Karpas-422 (cell line): ENCODE data around the gene NDE1. TPM values are rescaled to one million over a fixed set of nuclear protein-coding genes. Genes with fewer than 3 reads are reported as not detected.
"Not testable (repeated sequence)": the region's sequence is repeated elsewhere in the genome, so short reads cannot be mapped to it uniquely, and the experiment has no call there.

Source experiments
- DNase-seq: peaks from one replicate; pipeline ENCODE4 v3.0.0-alpha.2; 2015
- H2AFZ ChIP-seq: fragments of 200-600 bp; sonication (generic); 2 replicates; pipeline ENCODE4 v1.6.1; 2014; ENCODE audit warnings: antibody characterized with exemption, low read length, mixed read lengths
- H3K27ac ChIP-seq: fragments of 200-600 bp; sonication (generic); 2 replicates; pipeline ENCODE4 v1.5.1; 2014; ENCODE audit warnings: mild to moderate bottlenecking, low read length, moderate library complexity
- H3K27me3 ChIP-seq: fragments of 200-600 bp; sonication (generic); 2 replicates; pipeline ENCODE4 v1.6.1; 2014; ENCODE audit warnings: low read length, mixed read lengths
- H3K36me3 ChIP-seq: fragments of 200-600 bp; sonication (generic); 2 replicates; pipeline ENCODE4 v1.6.1; 2014; ENCODE audit warnings: low read length, mixed read lengths; ENCODE audit not compliant: insufficient read depth
- H3K4me1 ChIP-seq: fragments of 200-600 bp; sonication (generic); 2 replicates; pipeline ENCODE4 v1.6.1; 2014; ENCODE audit warnings: mild to moderate bottlenecking, low read length, mixed read lengths
- H3K4me2 ChIP-seq: fragments of 200-600 bp; sonication (generic); 2 replicates; pipeline ENCODE4 v1.6.1; 2014; ENCODE audit warnings: low read length, low read depth, mild to moderate bottlenecking; ENCODE audit not compliant: poor library complexity, severe bottlenecking
- H3K4me3 ChIP-seq: fragments of 200-600 bp; sonication (generic); 2 replicates; pipeline ENCODE4 v1.5.1; 2014; ENCODE audit warnings: mild to moderate bottlenecking, antibody characterized with exemption, low read length, mixed read lengths
- H3K79me2 ChIP-seq: fragments of 200-600 bp; sonication (generic); 2 replicates; pipeline ENCODE4 v1.6.1; 2014; ENCODE audit warnings: mild to moderate bottlenecking, low read length, mixed read lengths
- H3K9ac ChIP-seq: fragments of 200-600 bp; sonication (generic); 2 replicates; pipeline ENCODE4 v1.6.0; 2014; ENCODE audit warnings: low read length
- H3K9me2 ChIP-seq: fragments of 200-600 bp; sonication (generic), shearing (Covaris generic); replicated peaks from 2 replicates; pipeline ENCODE4 v1.6.0; 2014; ENCODE audit warnings: mild to moderate bottlenecking, low read length, moderate library complexity; ENCODE audit not compliant: insufficient read depth
- H3K9me3 ChIP-seq: fragments of 300-700, 200-600 bp; sonication (generic); 2 replicates; pipeline ENCODE4 v1.6.1; 2014; ENCODE audit warnings: low read length, mixed read lengths
- H4K20me1 ChIP-seq: fragments of 200-600 bp; sonication (generic); 2 replicates; pipeline ENCODE4 v1.6.1; 2014; ENCODE audit warnings: mild to moderate bottlenecking, antibody characterized with exemption, low read length, low read depth; ENCODE audit not compliant: insufficient read depth
- total RNA-seq: library from RNA; depleted of rRNA; stranded (reverse); fragments of >200 nt; shearing (Covaris generic); gene quantifications from 2 replicates; pipeline ENCODE4 v1.2.3, GENCODE V29; 2014; ENCODE audit warnings: low replicate concordance

Gene NDE1
- total RNA-seq, 1 experiment from 2014 or later: 39.4 TPM

DNA sequence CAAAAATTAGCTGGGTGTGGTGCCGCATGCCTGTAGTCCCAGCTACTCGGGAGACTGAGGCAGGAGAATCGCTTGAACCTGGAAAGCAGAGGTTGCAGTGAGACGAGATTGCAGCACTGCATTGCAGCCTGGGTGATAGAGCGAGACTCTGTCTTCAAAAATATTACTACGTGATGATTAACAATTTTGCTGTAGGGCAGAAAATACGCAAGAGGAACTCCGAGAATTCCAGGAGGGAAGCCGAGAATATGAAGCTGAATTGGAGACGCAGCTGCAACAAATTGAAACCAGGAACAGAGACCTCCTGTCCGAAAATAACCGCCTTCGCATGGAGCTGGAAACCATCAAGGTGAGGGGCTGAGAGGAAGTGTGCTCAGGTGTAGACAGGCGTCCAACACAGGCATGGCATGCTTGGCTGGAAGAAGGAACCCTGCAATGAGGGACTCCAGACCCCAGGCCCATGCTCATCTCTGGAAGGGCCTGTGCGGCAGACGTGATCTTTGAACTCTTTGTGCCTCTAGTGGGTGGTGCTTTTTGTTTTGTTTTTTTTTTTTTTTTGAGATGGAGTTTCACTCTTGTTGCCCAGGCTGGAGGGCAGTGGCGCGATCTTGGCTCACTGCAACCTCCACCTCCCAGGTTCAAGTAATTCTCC, 17.2 kb downstream of the NDE1 start:
- no peak overlapping the region for H3K9ac ChIP-seq
- H3K27ac ChIP-seq: no peak overlapping the region

DNA sequence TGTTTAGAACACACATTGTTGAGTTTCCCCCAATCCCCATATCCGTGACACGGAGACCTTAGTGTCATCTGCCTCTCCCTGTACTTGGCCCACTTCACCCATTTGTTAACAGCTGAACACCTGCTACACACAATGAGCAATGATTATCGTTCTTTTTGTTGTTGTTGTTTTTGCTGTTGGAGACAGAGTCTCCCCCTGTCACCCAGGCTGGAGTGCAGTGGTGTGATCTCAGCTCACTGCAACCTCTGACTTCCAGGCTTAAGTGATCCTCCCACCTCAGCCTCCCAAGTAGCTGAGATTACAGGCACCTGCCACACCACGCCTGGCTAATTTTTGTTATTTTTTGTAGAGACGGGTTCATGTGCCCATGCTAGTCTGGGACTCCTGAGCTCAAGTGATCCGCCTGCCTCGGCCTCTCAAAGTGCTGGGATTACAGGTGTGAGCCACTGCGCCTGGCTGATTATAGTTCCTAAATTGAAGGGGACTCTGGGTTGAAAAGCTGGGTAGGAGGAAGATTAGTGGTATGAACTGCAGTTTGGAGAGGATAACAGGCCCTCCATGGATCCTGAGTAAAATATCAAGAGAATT, 21.6 kb downstream of the NDE1 start:
- no peaks in the 10 kb centered on the region for H4K20me1 ChIP-seq

More for the DNA sequence above, 17.2 kb downstream of the NDE1 start:
- H3K9me3 ChIP-seq: no peaks in the 10 kb centered on the region
- no peak overlapping the region for H3K4me2 ChIP-seq
- H3K27me3 ChIP-seq: no peaks in the 10 kb centered on the region
- H3K4me3 ChIP-seq: no peak overlapping the region
- H3K4me1 ChIP-seq: no peaks in the 10 kb centered on the region
- peaks cover 9% of the 10 kb centered on the region for H3K79me2 ChIP-seq
- no peaks in the 10 kb centered on the region for H3K9me2 ChIP-seq
- H4K20me1 ChIP-seq: no peaks in the 10 kb centered on the region
- peaks cover 15% of the 10 kb centered on the region; the same call in 1 of the 2 replicates for H3K36me3 ChIP-seq
- no peak overlapping the region for H2AFZ ChIP-seq
- no peak for DNase-seq

DNA sequence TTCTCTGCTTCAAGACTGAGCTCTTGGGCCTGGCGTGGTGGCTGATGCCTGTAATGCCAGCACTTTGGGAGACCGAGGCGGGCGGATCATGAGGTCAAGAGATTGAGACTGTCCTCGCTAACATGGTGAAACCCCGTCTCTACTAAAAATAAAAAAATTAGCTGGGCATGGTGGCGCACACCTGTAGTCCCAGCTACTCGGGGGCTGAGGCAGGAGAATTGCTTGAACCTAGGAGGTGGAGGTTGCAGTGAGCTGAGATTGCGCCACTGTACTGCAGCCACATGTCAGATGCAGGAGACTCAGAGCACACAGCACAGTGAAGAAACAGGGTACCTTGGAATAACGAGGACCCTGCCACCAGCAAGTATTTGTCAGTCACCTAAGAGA, 22.1 kb downstream of the NDE1 start:
- H3K27me3 ChIP-seq, H3K9me2 ChIP-seq, H4K20me1 ChIP-seq, H3K9me3 ChIP-seq, DNase-seq, H3K4me3 ChIP-seq, H3K4me1 ChIP-seq, H3K4me2 ChIP-seq, H3K27ac ChIP-seq, H3K36me3 ChIP-seq, H2AFZ ChIP-seq, H3K79me2 ChIP-seq, H3K9ac ChIP-seq: not testable (repeated sequence)

More for the DNA sequence above, 21.6 kb downstream of the NDE1 start:
- H3K79me2 ChIP-seq: 0 out of 2 replicates have a peak, but pooled peaks cover 6% of the 10 kb centered on the region
- no peak for DNase-seq
- H3K4me1 ChIP-seq: no peaks in the 10 kb centered on the region
- H3K9me2 ChIP-seq: no peaks in the 10 kb centered on the region
- no peak overlapping the region for H3K4me3 ChIP-seq
- H3K36me3 ChIP-seq: peaks cover 6% of the 10 kb centered on the region; the same call in 1 of the 2 replicates
- no peaks in the 10 kb centered on the region for H3K27me3 ChIP-seq
- H2AFZ ChIP-seq: no peak overlapping the region
- H3K4me2 ChIP-seq: no peak overlapping the region
- H3K9ac ChIP-seq: no peak overlapping the region
- no peak overlapping the region for H3K27ac ChIP-seq
- no peaks in the 10 kb centered on the region for H3K9me3 ChIP-seq

DNA sequence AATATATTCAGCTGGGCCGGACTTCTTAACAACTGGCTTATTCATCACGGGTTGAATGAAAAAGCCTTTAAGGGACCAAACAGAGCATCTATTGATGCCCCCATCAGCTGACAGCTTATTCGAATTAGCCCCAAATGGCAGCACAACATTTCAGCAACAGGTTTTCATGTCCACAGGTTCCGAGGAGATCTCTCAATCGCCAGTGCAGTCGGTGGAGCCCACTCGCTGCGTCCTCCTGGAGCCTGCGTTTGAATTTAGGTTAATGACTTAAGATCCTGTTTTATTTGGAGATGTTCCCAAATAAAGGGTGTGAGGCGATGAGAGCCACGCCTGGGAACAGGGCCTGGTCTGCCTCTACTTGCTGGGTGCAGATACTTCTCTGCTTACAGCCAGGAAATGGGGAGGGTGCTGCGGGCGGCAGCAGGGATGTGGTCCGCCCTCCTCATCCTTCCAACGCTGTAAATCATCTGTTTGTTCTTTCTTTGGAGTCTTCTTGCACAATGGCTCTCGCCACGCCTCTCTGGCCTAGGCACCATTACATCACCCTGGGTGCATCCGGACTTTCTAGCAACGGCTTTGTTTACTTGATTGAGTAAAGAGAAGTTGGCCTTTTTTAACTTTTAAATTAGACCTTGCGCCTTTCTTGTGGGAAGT, 22.6 kb downstream of the NDE1 start:
- Histone ChIP-seq H3K9me2 (no peaks in the 10 kb centered on the region), H3K4me1 (no peaks in the 10 kb centered on the region), H3K79me2 (0 out of 2 replicates have a peak, but pooled peaks cover 6% of the 10 kb centered on the region), H3K4me2 (no peak overlapping the region), H3K27me3 (no peaks in the 10 kb centered on the region), H3K9me3 (no peaks in the 10 kb centered on the region), H2AFZ (no peak overlapping the region), H3K4me3 (no peak overlapping the region), H4K20me1 (no peaks in the 10 kb centered on the region), H3K9ac (no peak overlapping the region), H3K27ac (no peak overlapping the region), H3K36me3 (peaks cover 3% of the 10 kb centered on the region; the same call in 1 of the 2 replicates)
- DNase-seq: no peak

DNA sequence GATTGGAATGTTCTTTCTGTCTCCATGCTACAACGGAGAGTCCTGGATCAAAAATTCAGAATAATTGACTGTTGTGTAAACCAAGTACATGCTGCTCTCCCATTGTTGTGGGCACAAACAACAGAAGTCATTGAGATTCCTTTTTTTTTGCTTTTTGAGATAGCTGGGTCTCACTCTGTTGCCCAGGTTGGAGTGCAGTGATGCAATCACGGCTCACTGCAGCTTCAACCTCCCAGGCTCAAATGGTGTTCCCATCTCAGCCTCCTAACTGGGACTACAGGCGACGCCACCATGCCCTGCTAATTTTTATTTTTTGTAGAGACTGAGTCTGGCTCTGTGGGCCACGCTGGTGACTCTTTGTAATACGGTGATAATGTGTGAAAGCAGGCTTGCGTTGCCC, 24.5 kb downstream of the NDE1 start:
- H3K27ac ChIP-seq: no peak overlapping the region

DNA sequence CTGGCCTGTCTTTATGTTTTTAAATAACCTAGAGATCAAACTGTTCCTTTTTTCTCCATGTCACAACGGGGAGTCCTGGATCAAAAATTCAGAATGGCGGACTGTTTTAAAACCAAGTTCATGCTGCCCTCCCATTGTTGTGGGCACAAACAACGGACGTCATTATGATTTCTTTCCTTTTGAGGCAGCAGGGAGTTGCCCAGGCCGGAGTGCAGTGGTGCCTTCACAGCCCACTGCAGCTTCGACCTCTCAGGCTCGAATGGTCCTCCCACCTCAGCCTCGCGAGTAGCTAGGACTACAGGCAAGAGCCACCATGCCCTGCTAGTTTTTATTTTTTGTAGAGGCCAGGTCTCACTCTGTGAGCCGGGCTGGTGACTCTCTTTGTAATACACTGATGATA, 26.5 kb downstream of the NDE1 start:
- Histone ChIP-seq H4K20me1 (no peaks in the 10 kb centered on the region), H3K4me1 (no peaks in the 10 kb centered on the region), H3K9me3 (no peaks in the 10 kb centered on the region), H3K36me3 (peaks cover 9% of the 10 kb centered on the region; the same call in 1 of the 2 replicates), H3K27ac (no peak overlapping the region), H3K4me2 (no peak overlapping the region), H3K9ac (no peak overlapping the region), H3K9me2 (no peaks in the 10 kb centered on the region), H3K27me3 (no peaks in the 10 kb centered on the region), H3K4me3 (no peak overlapping the region), H3K79me2 (peaks cover 15% of the 10 kb centered on the region), H2AFZ (no peak overlapping the region)
- DNase-seq: no peak

More for the DNA sequence above, 24.5 kb downstream of the NDE1 start:
- H3K9ac ChIP-seq: no peak overlapping the region
- H3K79me2 ChIP-seq: 0 out of 2 replicates have a peak, but pooled peaks cover 6% of the 10 kb centered on the region
- H3K4me3 ChIP-seq: no peak overlapping the region
- no peaks in the 10 kb centered on the region for H3K9me2 ChIP-seq
- H3K4me1 ChIP-seq: no peaks in the 10 kb centered on the region
- no peaks in the 10 kb centered on the region for H4K20me1 ChIP-seq
- peaks cover 6% of the 10 kb centered on the region; the same call in 1 of the 2 replicates for H3K36me3 ChIP-seq
- DNase-seq: no peak
- H3K4me2 ChIP-seq: no peak overlapping the region
- no peaks in the 10 kb centered on the region for H3K9me3 ChIP-seq
- no peak overlapping the region for H2AFZ ChIP-seq
- no peaks in the 10 kb centered on the region for H3K27me3 ChIP-seq

DNA sequence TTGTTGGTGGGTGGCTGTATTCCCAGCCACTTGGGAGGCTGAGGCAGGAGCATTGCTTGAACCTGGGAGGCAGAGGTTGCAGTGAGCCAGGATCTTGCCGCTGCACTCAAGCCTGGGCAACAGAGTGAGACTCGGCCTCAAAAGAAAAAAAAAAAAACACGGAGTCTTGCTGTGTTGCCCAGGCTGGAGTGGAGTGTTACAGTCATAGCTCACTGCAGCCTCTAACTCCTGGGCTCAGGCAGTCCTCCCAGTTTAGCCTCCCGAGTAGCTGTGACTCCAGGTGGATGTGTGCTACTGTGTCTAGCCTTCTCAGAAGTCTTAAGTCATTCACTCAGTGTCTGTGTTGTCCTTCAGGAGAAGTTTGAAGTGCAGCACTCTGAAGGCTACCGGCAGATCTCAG, 27.4 kb downstream of the NDE1 start:
- Histone ChIP-seq H3K4me2 (no peak overlapping the region), H3K79me2 (peaks cover 17% of the 10 kb centered on the region), H3K9me2 (no peaks in the 10 kb centered on the region), H3K9me3 (no peaks in the 10 kb centered on the region), H3K4me3 (no peak overlapping the region), H3K4me1 (no peaks in the 10 kb centered on the region), H2AFZ (no peak overlapping the region), H3K9ac (no peak overlapping the region), H4K20me1 (no peaks in the 10 kb centered on the region), H3K27me3 (no peaks in the 10 kb centered on the region), H3K27ac (no peak overlapping the region), H3K36me3 (peaks cover 11% of the 10 kb centered on the region; the same call in 1 of the 2 replicates)
- DNase-seq: no peak

DNA sequence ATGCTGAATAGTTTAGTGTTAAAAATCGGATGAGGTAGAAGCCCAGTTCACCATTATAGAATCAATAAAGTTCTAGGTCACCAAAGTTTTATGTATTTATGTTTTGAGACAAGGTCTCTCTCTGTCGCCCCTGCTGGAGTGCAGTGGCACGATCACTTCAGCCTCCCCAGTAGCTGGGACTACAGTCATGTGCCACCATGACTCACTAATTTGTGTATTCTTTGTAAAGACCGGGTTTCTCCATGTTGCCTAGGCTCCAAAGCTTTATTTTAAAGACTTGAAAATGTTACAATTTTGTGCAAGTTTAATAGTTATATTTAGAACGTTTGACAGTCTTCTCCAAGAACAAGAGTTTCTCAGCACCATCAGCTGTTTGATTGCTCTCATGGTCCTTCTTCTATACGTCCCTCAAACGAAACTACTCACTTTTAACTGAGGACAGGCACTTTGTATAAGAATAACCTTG, 32.1 kb downstream of the NDE1 start:
- Histone ChIP-seq H3K9me2 (no peaks in the 10 kb centered on the region), H3K4me2 (no peak overlapping the region), H3K9me3 (no peaks in the 10 kb centered on the region), H2AFZ (no peak overlapping the region), H3K9ac (no peak overlapping the region), H3K27me3 (no peaks in the 10 kb centered on the region), H3K79me2 (peaks cover 22% of the 10 kb centered on the region), H3K27ac (no peak overlapping the region), H3K4me3 (no peak overlapping the region), H3K36me3 (peaks cover 9% of the 10 kb centered on the region; the same call in 1 of the 2 replicates), H3K4me1 (no peaks in the 10 kb centered on the region), H4K20me1 (no peaks in the 10 kb centered on the region; the same call in 1 of the 2 replicates)
- peak; percentile 76 for DNase-seq
